LNCAP (cell line): ENCODE measurements around the gene ADGRL1.
A peak's percentile ranks its signal among the peaks of the same experiment; 100 is the strongest.

Experiments
- TF ChIP-seq, protein P1 (sequence below): fragments of 450-650 bp; IDR thresholded peaks from 2 replicates; pipeline ENCODE4 v1.5.1; 2017; ENCODE audit warnings: mild to moderate bottlenecking

Gene ADGRL1

DNA sequence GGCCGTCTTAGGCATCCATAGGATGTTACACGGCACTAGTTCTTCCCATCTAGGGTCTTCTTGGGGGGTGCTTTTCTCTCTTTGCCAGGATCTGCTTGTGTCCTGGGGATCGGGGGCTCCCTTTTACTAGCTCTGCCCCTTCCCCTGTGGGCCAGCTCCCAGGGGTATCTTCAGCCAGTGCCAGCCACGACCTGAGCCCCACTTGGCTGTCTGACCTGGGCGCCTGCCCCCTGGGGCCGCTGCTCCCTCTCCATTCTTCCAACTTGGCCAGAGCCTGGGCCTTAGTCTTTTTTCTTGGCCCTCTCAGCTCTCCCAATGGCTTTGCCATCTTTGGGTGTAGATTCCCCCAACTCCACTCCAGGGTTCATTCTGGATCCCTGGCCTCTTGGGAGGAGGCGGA, 91.5 kb downstream of the ADGRL1 start:
- TF ChIP-seq, protein P1, sequence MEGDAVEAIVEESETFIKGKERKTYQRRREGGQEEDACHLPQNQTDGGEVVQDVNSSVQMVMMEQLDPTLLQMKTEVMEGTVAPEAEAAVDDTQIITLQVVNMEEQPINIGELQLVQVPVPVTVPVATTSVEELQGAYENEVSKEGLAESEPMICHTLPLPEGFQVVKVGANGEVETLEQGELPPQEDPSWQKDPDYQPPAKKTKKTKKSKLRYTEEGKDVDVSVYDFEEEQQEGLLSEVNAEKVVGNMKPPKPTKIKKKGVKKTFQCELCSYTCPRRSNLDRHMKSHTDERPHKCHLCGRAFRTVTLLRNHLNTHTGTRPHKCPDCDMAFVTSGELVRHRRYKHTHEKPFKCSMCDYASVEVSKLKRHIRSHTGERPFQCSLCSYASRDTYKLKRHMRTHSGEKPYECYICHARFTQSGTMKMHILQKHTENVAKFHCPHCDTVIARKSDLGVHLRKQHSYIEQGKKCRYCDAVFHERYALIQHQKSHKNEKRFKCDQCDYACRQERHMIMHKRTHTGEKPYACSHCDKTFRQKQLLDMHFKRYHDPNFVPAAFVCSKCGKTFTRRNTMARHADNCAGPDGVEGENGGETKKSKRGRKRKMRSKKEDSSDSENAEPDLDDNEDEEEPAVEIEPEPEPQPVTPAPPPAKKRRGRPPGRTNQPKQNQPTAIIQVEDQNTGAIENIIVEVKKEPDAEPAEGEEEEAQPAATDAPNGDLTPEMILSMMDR, result no peak

DNA sequence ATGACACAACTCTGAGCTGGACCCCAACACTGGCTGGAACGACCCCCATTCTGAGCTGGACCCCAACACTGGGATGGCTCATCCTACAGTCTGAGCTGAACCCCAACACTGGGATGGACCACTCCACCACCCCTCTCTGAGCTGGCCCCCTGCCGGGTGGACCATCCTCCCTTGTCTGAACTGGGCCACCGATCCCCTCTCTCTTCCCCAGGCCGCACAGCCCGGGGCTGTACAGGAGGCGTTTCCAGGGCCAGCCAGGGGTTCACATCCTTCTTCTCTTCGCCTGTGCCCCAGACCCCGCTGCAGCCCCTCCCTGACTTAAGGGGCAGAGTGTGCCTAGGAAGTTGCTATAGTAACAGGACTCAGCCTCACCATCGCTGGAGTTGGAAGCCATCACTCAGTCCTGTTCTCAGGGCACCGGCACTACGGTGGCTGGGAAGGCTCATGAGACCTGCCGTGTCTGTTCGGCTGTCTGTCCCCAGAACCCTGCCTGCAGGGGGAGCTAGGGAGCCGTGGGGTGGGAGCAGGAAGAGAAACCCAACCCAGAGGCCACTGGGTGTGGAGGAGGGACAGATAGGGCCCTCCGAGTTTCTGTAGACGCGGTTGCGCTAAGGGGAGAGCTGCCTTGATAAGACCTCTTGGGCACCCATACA, 92.1 kb downstream of the ADGRL1 start:
- TF ChIP-seq, protein P1, result peak; percentile 28; the same call in 1 of the 2 replicates

DNA sequence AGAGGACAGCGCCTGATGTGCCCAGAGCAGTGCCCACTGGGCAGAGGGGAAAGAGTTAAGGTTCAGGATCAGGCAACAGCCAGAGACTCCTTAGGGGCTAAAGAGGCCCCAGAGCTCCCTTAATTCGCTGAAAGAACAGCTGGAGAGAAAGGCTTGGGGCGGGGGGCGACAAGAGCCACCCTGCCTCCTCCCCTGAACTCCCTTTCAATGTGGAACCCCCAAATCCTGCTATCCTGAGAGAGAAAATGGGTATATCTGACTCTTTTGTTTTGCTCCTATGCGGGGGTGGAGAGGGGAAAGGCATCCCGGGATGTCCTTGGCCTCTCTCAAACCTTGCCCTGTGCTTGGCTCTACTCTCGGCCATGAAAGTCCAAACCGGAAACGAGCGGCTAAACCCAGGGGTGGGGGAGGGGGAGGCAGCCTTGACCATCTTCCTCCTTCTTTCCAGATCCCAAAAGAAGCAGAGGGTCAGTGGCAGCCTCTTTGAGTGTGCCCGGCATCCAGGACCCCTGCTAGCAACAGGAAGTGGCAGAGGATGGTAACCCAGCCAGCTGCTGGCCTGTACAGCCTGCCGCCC, 93.1 kb downstream of the ADGRL1 start:
- TF ChIP-seq, protein P1, result no peak

DNA sequence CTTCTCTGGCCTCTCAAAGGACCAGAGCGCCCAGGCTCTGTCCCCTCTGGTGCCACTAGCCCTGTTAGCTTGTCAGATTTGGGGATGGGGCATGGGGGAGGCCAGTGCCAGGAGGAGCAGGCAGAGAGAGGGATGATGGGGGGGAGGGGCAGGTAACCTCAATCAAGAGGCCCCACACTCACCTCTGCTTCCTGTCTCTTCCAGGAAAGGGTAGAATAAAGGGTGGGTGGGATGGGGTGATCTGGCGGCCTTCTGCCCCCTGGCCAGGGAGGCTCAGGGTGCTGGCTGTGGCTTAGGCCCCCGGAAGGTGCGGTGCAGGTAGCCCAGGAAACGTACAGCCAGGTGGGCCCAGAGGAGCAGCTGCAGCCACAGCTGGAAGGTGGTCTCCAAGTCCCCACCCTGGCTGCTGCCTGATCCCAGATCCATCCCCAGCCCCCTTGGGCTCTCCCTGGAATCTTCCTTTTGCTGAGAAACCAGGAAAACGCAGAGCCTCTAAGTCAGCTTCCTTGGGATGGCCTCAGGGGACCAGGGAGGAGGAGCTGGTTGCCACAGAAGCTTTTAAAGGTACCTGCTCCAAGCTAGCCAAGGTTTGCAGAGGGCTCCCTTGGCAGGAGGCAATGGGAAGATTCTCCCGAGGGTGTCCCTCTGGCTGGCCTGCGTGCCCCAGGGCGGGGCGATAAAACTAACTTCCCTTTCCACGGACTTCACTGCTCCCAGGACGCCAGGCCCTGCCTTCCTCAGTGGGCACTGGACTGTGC, 93.7 kb downstream of the ADGRL1 start:
- TF ChIP-seq, protein P1, result no peak

DNA sequence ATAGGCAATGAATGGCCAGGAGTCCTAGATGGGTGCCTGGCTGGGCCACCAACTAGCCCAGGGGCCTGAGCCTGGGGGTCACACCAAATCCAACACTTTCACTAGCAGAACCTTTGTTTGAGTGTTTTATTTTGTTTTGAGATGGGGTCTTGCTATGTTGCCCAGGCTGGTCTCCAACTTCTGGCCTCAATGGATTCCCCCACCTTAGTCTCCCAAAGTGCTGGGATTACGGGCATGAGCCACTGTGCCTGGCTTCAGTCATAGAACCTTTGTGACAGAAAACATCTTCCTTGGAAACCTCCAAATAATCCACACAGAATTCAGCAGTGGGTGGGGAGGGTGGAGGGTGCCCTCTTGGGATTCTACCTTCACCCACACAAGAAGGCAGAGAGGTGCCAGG, 94.5 kb downstream of the ADGRL1 start:
- TF ChIP-seq, protein P1, result no peak

DNA sequence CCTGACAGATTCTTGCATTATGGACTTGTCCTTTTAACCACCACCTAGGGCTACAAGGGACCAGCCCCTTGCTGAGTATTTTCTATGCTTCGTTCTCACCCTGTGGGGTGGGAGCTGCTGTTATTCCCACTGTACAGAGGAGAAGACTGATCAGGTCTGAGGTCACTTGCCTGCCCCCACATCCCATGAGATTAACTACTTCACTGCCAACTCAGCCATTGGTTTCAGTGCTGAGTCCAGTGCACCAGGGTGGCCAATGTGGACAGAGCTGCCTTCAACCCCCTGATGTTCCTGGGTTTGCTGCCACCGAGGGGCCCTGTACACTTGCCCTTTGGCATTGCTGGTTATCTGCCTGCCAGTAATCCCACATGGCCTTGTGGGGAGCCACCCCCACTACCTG, 95.3 kb downstream of the ADGRL1 start:
- TF ChIP-seq, protein P1, result no peak

DNA sequence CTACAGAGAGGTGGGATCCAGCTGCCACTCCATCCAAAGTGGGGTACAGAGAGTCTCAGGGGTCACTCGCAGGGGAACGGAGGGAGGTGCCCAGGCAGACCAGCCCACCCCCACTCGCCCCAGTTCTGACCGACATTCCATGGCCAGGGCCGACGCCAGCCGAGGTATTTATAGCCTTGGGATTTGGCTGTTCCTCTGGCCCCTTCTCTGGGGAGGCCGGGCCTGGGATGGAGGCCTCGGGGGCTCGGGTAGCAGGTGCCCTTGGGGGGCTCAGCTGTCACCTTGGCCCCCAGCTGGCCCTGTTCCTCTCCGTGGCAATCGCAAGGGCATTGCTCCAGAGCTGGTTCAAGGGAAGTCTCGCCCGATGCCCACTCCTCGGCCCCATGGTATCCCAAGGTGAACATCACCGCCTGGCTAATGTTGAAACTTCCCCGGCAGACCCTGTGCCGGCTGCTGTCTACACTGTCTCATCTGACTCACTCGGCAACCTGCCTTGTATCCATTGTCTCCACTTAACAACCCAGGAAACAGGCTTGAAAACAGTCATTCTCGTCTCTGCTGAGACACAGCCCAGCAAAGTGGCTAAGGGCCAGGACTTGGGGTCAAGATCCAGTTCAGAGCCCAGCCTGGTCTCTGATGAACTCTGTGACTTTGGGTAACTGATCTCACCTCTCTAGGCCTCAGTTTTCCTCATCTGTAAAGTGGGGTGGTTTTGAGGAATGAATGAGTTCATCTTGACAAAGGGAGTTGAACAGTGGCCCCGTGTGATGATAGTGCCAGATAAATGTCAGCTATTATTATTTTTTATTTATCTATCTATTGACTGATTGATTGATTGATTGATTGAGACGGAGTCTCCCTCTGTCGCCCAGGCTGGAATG, 98.1 kb downstream of the ADGRL1 start:
- TF ChIP-seq, protein P1, result no peak
